GM11168 (cell line): ENCODE measurements around the gene UPF3A.
"Not testable (repeated sequence)": the region's sequence is repeated elsewhere in the genome, so short reads cannot be mapped to it uniquely, and the experiment has no call there.

ENCODE experiments used
- in situ Hi-C: fragments of 300-500 bp; cut with MboI; formaldehyde crosslinking; loops from one replicate; pipeline ENCODE4 v1.12.0; 2022; ENCODE audit warnings: low sequenced_read_pairs; ENCODE audit not compliant: unreplicated experiment

The UPF3A gene

GRCh38 chr13:114330086-114330485 lies 48.7 kb downstream of the UPF3A start:
- in situ Hi-C loops: no loop called here

DNA sequence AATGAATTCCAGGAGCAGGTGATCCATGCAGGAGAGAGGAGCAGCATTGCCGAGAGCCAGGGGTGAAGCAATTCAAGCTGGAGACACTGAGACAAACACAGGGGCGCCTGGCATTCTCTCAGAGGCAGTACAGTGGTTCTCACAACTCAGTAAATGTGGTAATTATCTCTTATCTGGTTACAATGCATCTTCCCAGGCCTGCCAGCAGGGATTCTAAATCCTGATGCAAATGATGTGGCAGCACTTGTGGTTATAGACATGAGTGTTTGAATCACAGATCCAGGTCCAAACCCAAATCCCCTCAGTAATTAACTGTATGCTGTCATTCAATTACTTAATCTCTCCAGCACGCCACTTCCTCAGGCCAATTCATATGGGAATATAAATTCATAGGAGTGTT lies 52.5 kb downstream of the UPF3A start:
- in situ Hi-C loops: not testable (repeated sequence)

DNA sequence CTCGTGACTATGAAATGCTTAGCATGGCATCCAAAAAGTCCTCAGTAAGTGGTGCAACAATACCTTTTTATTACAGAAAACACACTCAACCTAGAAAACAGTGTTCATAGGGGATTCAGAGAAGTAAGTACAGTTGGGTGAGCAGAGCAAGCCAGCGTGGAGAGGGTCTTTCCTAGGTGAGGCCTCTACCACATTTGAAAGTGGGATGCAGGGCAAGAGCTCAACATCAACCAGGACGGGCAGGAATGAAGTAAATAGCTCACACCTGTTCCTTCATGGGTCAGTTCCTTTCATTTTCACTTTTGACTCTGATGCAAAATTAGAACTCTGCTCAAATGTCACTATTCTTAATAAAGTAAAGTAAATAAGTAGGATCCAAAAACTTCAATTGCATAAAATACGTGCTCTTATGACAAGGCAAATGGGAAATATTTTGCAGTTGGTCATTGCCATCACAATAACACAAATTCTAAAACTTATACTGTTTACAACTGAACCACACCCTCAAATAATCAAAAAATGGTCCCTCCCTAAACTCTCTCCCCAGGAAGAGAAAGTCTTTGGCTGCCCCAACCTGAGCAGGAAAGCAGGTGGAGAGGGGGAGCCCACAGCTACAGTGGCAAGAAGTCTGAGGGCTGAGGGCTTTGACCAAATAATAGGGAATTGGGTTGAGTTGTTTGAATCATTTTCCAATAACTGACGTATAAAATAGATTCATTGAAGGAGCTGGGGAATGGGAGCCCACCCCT lies 53.1 kb downstream of the UPF3A start:
- in situ Hi-C loops: no loop called here

DNA sequence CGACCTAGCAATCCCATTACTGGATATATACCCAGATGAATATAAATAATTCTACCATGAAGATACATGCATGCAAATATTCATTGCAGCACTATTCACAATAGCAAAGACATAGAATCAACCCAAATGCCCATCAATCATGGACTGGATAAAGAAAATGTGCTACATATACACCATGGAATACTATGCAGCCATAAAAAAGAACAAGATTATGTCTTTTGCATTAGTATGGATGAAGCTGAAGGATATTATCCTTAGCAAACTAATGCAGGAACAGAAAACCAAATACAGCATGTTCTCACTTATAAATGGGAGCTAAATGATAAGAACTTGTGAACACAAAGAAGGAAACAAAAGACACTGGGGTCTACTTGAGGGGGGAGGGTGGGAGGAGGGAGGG lies 55.1 kb downstream of the UPF3A start:
- in situ Hi-C loops: not testable (repeated sequence)

GRCh38 chr13:114338959-114339358 lies 57.6 kb downstream of the UPF3A start:
- in situ Hi-C loops: no loop called here

- in situ Hi-C loops: no loop called here
These were observed 58.6 kb downstream of the UPF3A start for GRCh38 chr13:114339857-114340534.

DNA sequence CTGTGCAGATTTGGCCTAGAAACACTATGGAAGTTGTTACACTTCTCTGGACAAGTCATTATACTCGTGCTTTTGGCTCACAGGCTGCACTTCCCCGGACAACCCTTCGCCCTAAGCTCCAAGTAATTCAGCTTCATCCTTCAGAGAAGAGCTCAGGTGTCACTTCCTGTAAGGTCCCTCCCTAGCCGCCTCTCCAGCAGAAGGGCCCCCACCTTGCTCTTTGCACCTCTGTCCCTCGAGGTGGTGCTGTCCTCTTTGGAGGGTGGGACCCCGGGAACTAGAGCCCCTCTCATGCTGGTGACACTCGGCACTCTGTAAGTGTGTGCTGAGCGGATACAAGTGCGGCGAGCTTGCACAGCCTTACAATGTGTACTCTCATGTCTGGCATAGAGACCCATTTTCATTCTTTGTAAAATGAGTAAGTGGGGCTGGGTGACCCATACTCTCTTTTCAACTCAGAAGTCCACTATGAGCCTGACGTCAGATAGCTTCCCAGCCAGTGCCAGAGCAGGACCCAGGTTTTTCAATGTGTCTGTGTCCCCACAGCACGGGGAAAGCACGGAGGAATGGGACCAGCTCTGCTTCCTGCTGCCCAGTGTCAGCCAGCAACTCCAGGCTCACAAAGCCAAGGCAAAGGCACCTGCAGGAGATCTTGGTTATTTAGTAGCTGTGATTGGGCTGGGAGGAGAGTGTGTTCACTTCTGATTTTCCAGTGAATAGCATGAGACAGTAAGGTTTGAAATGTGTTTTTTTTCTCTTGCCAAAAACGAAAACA lies 59.8 kb downstream of the UPF3A start:
- in situ Hi-C loops: no loop called here

DNA sequence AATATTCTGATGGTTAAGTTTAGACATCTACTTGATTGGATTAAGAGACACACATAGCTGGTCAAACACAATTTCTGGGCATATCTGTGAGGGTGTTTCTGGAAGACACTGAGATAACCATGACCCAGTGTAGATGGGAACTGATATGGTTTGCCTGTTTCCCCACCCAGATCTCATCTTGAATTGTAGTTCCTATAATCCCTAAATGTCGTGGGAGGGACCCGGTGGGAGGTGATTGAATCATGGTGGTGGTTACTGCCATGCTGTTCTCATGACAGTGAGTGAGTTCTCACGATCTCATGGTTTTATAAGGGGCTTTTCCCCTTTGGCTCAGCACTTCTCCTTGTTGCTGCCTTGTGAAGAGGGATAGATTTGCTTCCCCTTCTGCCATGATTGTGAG lies 65.9 kb downstream of the UPF3A start:
- in situ Hi-C loops: not testable (repeated sequence)

DNA sequence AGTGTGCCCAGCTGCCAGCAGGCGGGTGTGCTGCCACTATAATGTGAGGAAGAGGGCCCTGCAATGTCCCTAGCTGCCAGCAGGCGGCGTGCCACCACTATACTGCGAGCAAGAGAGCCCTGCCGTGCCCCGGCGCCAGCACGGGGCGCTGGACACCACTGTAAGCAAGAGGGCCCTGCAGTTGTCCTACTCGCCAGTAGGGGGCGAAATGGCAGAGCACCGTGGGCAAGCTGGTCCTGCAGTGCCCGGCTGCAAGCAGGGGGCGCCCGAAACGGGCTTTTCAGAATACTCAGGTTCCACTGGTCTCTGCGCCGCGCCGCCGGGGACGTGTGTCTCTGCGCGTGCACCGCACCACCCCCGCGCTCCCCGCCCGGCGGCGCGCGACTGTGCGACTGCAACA lies 71.4 kb downstream of the UPF3A start:
- in situ Hi-C loops: not testable (repeated sequence)

- in situ Hi-C loops: not testable (repeated sequence)
These were observed 72.0 kb downstream of the UPF3A start for GRCh38 chr13:114353382-114353781.
